Measurements from ENCODE around the gene SPSB2.

Gene SPSB2

GRCh38 chr12:6858799-6859198, 14.3 kb downstream of the SPSB2 start:
- no peak overlapping the region for H3K27ac ChIP-seq
- TF ChIP-seq, protein P1, sequence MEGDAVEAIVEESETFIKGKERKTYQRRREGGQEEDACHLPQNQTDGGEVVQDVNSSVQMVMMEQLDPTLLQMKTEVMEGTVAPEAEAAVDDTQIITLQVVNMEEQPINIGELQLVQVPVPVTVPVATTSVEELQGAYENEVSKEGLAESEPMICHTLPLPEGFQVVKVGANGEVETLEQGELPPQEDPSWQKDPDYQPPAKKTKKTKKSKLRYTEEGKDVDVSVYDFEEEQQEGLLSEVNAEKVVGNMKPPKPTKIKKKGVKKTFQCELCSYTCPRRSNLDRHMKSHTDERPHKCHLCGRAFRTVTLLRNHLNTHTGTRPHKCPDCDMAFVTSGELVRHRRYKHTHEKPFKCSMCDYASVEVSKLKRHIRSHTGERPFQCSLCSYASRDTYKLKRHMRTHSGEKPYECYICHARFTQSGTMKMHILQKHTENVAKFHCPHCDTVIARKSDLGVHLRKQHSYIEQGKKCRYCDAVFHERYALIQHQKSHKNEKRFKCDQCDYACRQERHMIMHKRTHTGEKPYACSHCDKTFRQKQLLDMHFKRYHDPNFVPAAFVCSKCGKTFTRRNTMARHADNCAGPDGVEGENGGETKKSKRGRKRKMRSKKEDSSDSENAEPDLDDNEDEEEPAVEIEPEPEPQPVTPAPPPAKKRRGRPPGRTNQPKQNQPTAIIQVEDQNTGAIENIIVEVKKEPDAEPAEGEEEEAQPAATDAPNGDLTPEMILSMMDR (conservative IDR thresholded peaks at IDR 0.05): no peak
- TF ChIP-seq ZFX (IDR thresholded peaks at IDR 0.05): no peak

DNA sequence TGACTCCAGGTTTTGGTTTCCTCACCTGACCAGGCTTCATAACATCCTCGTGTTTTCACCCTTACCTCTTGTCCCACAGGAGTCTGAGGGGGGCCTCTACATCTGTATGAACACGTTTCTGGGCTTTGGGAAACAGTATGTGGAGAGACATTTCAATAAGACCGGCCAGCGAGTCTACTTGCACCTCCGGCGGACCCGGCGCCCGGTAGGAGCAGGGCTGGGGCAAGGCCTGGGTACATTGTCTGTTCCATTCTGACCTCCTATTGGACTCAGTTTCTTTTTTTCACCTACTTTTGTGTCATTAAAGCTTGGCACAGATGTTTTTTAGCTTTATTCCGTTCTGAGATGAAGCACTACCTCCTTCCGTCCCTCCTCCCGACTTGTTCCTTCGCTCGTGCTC, 17.8 kb downstream of the SPSB2 start:
- TF ChIP-seq ZFX (IDR thresholded peaks at IDR 0.05): no peak
- TF ChIP-seq, protein P1 (conservative IDR thresholded peaks at IDR 0.05): no peak
- H3K27ac ChIP-seq: no peak overlapping the region

DNA sequence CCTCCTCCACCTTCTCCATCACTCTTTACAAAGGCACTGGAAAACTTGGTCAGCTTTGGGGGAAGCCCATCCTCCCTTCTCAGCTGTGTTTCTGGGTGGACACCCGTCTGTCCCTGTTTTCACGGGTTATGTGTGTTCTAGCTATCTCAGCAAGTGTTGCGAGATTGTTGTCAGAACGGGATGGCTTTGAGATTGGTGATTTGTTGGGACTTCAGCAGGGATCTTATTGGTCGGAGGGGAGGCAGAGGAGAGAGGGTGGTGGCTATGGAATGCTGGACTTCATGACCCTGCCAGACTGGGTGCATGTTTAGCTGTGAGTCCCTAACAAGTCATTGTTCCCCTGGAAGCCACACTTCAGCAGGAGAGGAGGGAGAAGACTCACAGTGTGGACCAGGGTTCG, 19.1 kb downstream of the SPSB2 start:
- no peak overlapping the region for H3K27ac ChIP-seq
- TF ChIP-seq ZFX (IDR thresholded peaks at IDR 0.05): no peak
- TF ChIP-seq, protein P1 (conservative IDR thresholded peaks at IDR 0.05): no peak

DNA sequence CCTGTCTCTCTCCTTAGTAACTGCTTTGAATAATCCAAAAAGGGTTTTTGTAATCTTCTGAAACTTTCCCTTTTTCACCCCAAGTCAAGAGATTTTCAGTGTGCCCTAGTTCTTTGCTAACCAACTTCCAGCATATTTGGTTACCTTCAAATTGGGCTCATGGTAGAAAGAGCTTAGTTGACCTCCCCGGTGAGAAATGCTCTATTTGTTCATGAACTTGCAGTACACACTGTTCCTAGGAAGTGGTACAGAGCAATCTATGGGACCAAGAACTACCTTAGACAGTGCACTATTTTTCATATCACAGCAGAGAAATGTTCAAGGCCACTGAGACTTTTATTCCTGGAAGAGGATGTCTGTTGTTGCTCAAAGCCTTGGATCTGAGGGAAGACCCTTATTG, 19.5 kb downstream of the SPSB2 start:
- peak overlapping the region; percentile 92; the same call in 1 of the 2 replicates for H3K27ac ChIP-seq
- TF ChIP-seq, protein P1 (conservative IDR thresholded peaks at IDR 0.05): no peak
- no peak for TF ChIP-seq ZFX (IDR thresholded peaks at IDR 0.05)

GRCh38 chr12:6852651-6853354, 20.3 kb downstream of the SPSB2 start:
- no peak for TF ChIP-seq ZFX (IDR thresholded peaks at IDR 0.05)
- TF ChIP-seq, protein P1 (conservative IDR thresholded peaks at IDR 0.05): no peak
- H3K27ac ChIP-seq: peak overlapping the region; percentile 92

GRCh38 chr12:6851921-6852650, 21.0 kb downstream of the SPSB2 start, which contains the start of gene USP5:
TSS of gene USP5 (plus strand) at chr12:6852150. CDS start at chr12:6852180, 30 bp downstream.
- TF ChIP-seq, protein P1 (conservative IDR thresholded peaks at IDR 0.05): no peak
- peak; percentile 94; the same call in 1 of the 2 replicates for TF ChIP-seq ZFX (IDR thresholded peaks at IDR 0.05)
- H3K27ac ChIP-seq: peak within 1 kb of the TSS; percentile 92

Measured in C4-2B (cell line).